Cardiac fibroblast (primary cell): ENCODE data around the gene PTPRN2.

ENCODE experiments used
- DNase-seq, 2 donors: peaks; one replicate each; pipeline versions ENCODE4 v3.0.0 to v3.0.0-alpha.2; 2010; ENCODE audit warnings: low read depth in 2 of 2
- H3K4me3 ChIP-seq, 2 donors: replicated peaks in 1 of 2; 1 replicate in 1 of 2; 2 replicates in 1 of 2; pipeline ENCODE4 v1.5.1; 2011; ENCODE audit warnings: low read depth in 2 of 2, low read length in 2 of 2, mild to moderate bottlenecking in 2 of 2, moderate library complexity in 1 of 2
- CTCF ChIP-seq: IDR thresholded peaks from one replicate; pipeline ENCODE4 v1.5.1; 2011; ENCODE audit warnings: low read depth, mild to moderate bottlenecking, low read length, inconsistent platforms

Gene PTPRN2

DNA sequence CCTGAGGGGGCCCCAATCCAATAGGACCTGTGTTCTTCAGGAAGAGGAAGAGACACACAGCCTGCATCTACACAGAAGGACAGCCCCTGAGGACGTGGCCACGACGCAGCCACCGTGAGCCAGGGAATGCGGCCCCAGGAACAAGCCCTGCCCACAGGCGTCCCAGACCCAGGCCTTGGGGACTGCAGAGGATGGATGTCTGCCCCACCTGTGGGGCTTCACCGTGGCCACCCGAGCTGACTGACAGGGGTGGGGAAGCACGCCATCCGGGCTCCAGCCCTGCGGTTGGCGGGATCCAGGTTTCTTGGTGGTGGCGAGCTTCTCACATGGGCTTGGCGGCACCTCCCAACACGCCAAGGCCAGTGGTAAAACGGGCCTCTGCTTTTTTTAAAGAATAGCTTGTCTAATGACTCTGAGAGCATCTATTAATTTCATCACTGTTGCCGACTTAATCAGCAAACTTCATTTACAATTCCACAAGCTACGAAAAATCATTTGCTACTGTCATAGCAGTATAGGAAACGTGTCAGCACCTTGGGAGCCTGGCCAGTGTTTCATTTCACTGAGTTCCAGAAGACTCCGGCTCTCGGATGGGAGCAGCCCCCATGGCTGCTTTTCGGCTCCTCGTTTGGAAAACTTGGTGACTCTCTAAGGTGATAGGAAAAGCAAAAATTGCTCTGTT is 584.0 kb downstream of the PTPRN2 start:
- no peak for DNase-seq
- TF ChIP-seq CTCF: no peak
- no peak overlapping the region for H3K4me3 ChIP-seq

DNA sequence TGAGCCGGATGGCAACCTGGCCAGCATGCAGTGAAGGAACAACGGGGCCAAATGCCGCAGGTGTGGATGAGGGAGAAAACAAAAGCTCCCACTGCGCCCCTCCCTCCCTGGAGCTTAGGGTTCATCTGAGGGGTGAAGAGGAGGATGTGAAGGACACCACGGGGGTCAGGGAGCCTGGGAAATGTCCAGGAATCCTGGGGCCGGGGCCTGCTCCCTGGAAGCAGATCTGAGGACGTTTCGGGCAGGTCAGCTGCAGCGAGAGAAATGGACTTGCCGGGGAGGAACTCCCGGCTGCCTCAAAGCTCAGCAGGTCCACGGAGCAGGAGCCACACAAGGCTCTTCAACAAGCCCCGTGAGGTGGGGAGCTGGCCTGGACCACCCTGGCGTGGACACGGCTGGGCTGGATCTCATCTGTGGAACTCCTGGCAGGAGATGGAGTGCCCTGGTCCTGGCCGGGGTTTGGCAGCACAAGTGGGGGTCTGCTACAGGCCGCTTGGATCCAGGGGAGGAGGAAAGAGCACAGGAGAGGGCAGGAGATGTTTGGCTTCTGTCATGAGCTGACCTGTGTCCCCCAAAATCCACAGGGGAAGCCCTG is 585.0 kb downstream of the PTPRN2 start:
- no peak for TF ChIP-seq CTCF
- DNase-seq: no peak
- H3K4me3 ChIP-seq: no peak overlapping the region

DNA sequence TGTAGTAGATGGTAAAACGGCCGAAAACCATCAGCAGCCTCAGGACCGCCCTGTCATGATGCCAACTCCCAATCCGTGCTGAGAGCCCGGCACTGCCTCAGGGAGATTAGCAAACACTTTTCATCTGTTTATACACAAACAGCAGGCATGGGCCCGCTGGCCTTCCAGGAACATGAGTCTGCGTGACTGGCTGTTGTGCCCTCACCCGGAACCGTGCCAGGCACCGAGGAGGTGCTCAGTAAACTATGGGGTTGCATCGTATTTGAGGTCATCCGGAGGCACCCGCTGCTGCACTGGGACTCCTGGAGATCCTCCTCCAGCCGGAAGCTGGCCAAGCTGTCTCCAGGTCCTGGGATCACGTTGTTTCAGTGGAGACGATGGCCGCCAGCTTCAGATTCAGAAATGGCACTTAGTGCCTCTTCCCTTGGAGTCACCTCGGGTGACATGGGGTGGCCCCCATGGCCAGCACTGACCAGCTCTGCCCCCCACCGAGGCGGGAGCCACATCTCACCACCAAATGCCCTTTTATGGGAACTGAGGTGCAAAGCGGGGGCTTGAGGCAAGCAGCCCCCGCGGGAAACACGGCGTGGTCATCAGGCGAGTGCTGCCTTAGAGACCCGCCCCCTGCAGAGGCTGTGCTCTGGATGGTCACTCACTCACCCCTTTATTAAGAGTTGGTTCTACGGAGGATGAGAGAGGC is 585.9 kb downstream of the PTPRN2 start:
- no peak overlapping the region for H3K4me3 ChIP-seq
- DNase-seq: no peak
- TF ChIP-seq CTCF: no peak

DNA sequence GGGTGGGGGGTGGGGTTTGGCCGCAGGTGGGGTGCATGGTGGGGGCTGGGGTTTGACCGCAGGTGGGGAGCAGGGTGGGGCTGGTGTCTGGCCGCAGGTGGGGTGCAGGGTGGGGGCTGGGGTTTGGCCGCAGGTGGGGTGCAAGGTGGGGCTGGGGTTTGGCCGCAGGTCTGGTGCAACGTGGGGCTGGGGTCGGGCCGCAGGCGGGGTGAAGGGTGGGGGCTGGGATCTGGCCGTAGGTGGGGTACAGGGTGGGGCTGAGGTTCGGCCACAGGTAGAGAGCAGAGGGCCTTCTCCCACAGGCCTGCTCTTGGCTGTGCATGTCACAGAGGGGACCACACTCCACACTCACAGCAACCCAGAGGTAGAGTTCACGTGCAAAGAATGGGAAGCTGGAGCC is 586.6 kb downstream of the PTPRN2 start:
- TF ChIP-seq CTCF: no peak
- DNase-seq: no peak
- no peak overlapping the region for H3K4me3 ChIP-seq

DNA sequence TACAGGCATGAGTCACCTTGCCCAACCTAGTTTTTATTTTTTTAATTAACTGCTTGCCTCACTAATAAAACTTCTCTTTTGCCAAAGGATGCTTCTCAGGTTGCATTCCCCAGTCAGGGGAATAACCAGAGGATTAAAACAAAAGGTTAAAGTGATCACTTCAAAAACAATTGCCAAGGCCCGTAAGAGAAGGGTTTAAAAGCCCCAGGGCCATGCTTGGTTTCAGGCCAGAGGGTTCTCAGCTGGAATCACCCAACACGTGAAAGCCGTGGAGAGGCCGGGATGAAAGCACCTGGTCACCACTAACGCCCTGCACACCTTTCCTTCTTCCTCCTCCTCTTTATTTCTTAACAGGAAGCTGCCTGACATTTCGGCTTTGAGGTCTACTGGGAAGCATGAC is 587.5 kb downstream of the PTPRN2 start:
- DNase-seq: no peak
- TF ChIP-seq CTCF: no peak

DNA sequence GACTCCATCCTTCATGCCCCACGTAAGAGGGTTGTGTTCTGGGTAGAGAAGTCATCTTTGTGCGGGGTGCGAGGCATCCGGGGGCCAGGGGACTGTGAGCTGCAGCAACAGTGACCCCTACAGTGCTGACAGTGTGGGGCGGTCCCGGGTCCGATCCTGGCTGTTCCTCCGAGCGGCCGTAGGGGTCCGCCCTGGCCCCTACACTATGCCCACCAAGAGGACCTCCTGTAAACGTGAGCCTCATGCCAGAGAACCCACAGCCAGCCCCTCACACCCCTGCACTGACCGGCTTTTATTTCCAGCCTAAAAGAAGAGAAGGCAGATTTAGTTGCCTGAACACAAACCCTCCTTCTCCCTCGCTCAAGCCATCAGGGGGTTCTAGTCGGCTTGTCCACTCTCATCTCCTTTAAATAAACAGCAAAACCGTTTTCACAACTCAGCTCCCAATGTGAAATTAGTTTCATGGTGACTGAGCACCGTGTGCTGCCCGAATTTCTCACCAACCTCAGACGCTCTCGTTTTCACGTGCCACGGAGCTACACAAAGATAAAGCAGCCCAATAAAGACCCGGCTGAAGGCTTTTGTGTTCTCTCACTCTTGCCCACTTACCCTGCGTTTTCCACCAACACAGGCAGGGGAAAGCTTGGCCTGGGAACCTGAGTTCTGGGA is 588.6 kb downstream of the PTPRN2 start:
- TF ChIP-seq CTCF: no peak
- DNase-seq: no peak
- no peak overlapping the region for H3K4me3 ChIP-seq

More for the DNA sequence above, 587.5 kb downstream of the PTPRN2 start:
- H3K4me3 ChIP-seq: no peak overlapping the region
